Measurements from ENCODE around the gene CDKAL1. TPM values are rescaled to one million over a fixed set of nuclear protein-coding genes. Genes with fewer than 3 reads are reported as not detected.

Gene CDKAL1
- total and polyA plus RNA-seq, 2 of the 13 experiments (the other 11 are each of a cell fraction or from before 2014, with no cell fraction given), result 9.5 to 27.7 TPM

GRCh38 chr6:21001736-21002135, 467.5 kb downstream of the CDKAL1 start:
- no peak for FAIRE-seq
- BruUV-seq (replicated peaks), result no TSS peak

DNA sequence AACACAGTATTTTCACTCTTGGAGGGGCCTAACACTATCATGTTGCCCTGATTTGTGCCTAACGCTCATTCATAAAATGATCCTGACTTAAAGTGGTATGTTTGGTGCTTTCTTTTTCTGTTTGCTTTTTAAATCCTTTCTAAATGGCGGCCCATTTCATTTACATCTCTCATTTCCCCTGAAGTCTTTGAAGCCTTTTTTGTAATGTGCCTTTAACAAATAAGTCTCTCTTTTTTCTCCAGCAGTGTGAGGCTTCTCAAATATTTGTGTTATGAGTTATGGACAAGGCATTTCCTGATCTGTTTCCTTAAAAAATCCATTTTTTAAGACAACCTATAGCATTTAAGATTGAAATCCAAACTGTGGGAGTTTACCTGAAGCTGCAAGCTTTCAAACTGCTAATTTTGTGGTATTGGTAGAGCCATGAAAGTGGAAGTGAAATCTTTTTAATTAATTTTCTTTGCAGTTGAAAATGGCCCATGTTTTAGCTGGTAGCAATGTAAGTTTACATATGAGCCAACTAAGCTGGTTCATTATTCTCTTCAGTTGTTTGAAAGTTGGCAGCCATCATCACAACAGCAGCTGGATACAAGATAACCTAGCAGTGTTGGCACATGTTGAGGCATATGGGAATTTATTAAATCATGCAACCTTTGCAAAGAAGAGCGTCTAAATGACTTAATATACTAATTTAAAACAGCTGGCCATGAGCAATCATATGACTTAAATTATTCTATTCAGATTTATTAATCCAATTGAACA, 469.7 kb downstream of the CDKAL1 start:
- CTCF ChIA-PET (ENCODE audit: low intra/inter-chr PET ratio, low total read pairs), result interaction anchor here (1.1 kb wide), 1 partner anchor 127 kb away, joined by 3 read pairs; no protein-coding TSS in a partner anchor
- DNase-seq (ENCODE audit: low spot score), result peak; percentile 99
- intact Hi-C loops (cut with micrococcal nuclease; ENCODE audit: unreplicated experiment), result loop anchor here (5.0 kb wide), 2 partner anchors 127 to 378 kb away; no protein-coding TSS in a partner anchor
- TF ChIP-seq ZNF556 (CRISPR knock-in tag; IDR thresholded peaks at IDR 0.05; ENCODE audit: borderline replicate concordance) (no peak), ZNF747 (CRISPR knock-in tag; IDR thresholded peaks at IDR 0.05; ENCODE audit: borderline replicate concordance) (no peak), ZNF598 (CRISPR knock-in tag; IDR thresholded peaks at IDR 0.05; ENCODE audit: borderline replicate concordance) (no peak), NFE2 (CRISPR knock-in tag; IDR thresholded peaks at IDR 0.05) (no peak), ZNF777 (CRISPR knock-in tag; IDR thresholded peaks at IDR 0.05) (no peak), SIN3B (IDR thresholded peaks at IDR 0.05; ENCODE audit: low read length) (no peak), RNF2 (conservative IDR thresholded peaks at IDR 0.05; ENCODE audit: low read depth) (no peak), E2F5 (CRISPR knock-in tag; conservative IDR thresholded peaks at IDR 0.05) (no peak), MAX (IDR thresholded peaks at IDR 0.05) (peak; percentile 22; the same call in 1 of the 2 replicates), SALL2 (CRISPR knock-in tag; IDR thresholded peaks at IDR 0.05) (no peak), ZNF782 (CRISPR knock-in tag; IDR thresholded peaks at IDR 0.05; ENCODE audit: borderline replicate concordance) (no peak)
- TF ChIP-seq, protein P1, sequence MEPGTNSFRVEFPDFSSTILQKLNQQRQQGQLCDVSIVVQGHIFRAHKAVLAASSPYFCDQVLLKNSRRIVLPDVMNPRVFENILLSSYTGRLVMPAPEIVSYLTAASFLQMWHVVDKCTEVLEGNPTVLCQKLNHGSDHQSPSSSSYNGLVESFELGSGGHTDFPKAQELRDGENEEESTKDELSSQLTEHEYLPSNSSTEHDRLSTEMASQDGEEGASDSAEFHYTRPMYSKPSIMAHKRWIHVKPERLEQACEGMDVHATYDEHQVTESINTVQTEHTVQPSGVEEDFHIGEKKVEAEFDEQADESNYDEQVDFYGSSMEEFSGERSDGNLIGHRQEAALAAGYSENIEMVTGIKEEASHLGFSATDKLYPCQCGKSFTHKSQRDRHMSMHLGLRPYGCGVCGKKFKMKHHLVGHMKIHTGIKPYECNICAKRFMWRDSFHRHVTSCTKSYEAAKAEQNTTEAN (CRISPR knock-in tag; conservative IDR thresholded peaks at IDR 0.05), result no peak; the same call in 1 of the 2 replicates
- TF ChIP-seq, protein P2, sequence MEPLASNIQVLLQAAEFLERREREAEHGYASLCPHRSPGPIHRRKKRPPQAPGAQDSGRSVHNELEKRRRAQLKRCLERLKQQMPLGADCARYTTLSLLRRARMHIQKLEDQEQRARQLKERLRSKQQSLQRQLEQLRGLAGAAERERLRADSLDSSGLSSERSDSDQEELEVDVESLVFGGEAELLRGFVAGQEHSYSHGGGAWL (CRISPR knock-in tag; IDR thresholded peaks at IDR 0.05), result no peak

More at GRCh38 chr6:21001736-21002135, 467.5 kb downstream of the CDKAL1 start:
- Histone ChIP-seq H3K4me1 (ENCODE audit: insufficient read depth, low read length) (peaks cover 77% of the 10 kb centered on the region), H3K27me3 (ENCODE audit: control insufficient read depth in 1 of 2, insufficient read depth in 2 of 2, low read length in 2 of 2) (no peaks in the 10 kb centered on the region), H3K9me3 (ENCODE audit: low read length) (no peaks in the 10 kb centered on the region), H4K20me1 (ENCODE audit: insufficient read depth, low read length) (no peaks in the 10 kb centered on the region), H3K4me3 (replicated peaks in 1 of 3; ENCODE audit: insufficient read depth in 1 of 3, low read depth in 2 of 3, low read length in 3 of 3) (no peak overlapping the region), H3K9ac (ENCODE audit: insufficient read depth, low read depth, low read length) (no peak overlapping the region), H3K79me2 (ENCODE audit: insufficient read depth, low read length) (no peaks in the 10 kb centered on the region), H3K36me3 (replicated peaks in 1 of 2; ENCODE audit: control insufficient read depth in 1 of 2, insufficient read depth in 2 of 2, low read length in 2 of 2) (no peaks in the 10 kb centered on the region; a peak in 1 of 5 replicates), H2AFZ (ENCODE audit: low read length) (no peak overlapping the region), H3K4me2 (ENCODE audit: low read depth, low read length) (no peak overlapping the region), H3K27ac (ENCODE audit: extremely low read length, insufficient read depth, low read length) (no peak overlapping the region)
- ChIA-PET CTCF (ENCODE audit: low intra/inter-chr PET ratio, low total read pairs) (no interaction called here), POLR2A (interaction anchor here (0.8 kb wide), 1 partner anchor 8 kb away, joined by 3 read pairs; no protein-coding TSS in a partner anchor)
- TF ChIP-seq CEBPB (IDR thresholded peaks at IDR 0.05; ENCODE audit: borderline replicate concordance, low read depth, low read length), result peak; percentile 1; the same call in 1 of the 2 replicates
- no peak for TF ChIP-seq TCF7L2 (IDR thresholded peaks at IDR 0.05; ENCODE audit: low read depth, low read length)
- TF ChIP-seq ZNF382 (CRISPR knock-in tag; IDR thresholded peaks at IDR 0.05; ENCODE audit: borderline replicate concordance), result no peak
- in situ Hi-C loops (cut with HindIII; ENCODE audit: extremely low pct_ligation_motif_present, low pct_unique_long_range_greater_than_20kb), result no loop called here
- whole genome bisulfite sequencing (ENCODE audit: low lambda C conversion rate), result 92% methylated on average over 3 of the region's 3 CpGs
- DNase-seq (ENCODE audit: low spot score) (no peak), ATAC-seq (no peak)
- intact Hi-C loops (cut with micrococcal nuclease; ENCODE audit: unreplicated experiment), result loop anchor here (5.0 kb wide), 2 partner anchors 124 to 381 kb away; no protein-coding TSS in a partner anchor

More for the DNA sequence above, 469.7 kb downstream of the CDKAL1 start:
- H3K4me2 ChIP-seq (ENCODE audit: low read depth, low read length), result peak overlapping the region; percentile 1; the same call in 1 of the 2 replicates
- ATAC-seq (peak; percentile 96), FAIRE-seq (no peak)
- no peaks in the 10 kb centered on the region; a peak in 1 of 5 replicates for H3K36me3 ChIP-seq (replicated peaks in 1 of 2; ENCODE audit: control insufficient read depth in 1 of 2, insufficient read depth in 2 of 2, low read length in 2 of 2)
- no peak overlapping the region; a peak in 1 of 6 replicates for H3K4me3 ChIP-seq (replicated peaks in 1 of 3; ENCODE audit: insufficient read depth in 1 of 3, low read depth in 2 of 3, low read length in 3 of 3)
- H4K20me1 ChIP-seq (ENCODE audit: insufficient read depth, low read length), result no peaks in the 10 kb centered on the region
- no peaks in the 10 kb centered on the region for H3K9me3 ChIP-seq (ENCODE audit: low read length)
- no peak overlapping the region for H2AFZ ChIP-seq (ENCODE audit: low read length)
- peaks cover 63% of the 10 kb centered on the region for H3K4me1 ChIP-seq (ENCODE audit: insufficient read depth, low read length)
- in situ Hi-C loops (cut with HindIII; ENCODE audit: extremely low pct_ligation_motif_present, low pct_unique_long_range_greater_than_20kb), result no loop called here
- no peaks in the 10 kb centered on the region for H3K79me2 ChIP-seq (ENCODE audit: insufficient read depth, low read length)
- POLR2A ChIA-PET, result interaction anchor here (0.8 to 1.4 kb wide), 2 partner anchors 19 to 126 kb away, joined by 3 to 4 read pairs; no protein-coding TSS in a partner anchor
- H3K27me3 ChIP-seq (ENCODE audit: control insufficient read depth in 1 of 2, insufficient read depth in 2 of 2, low read length in 2 of 2), result no peaks in the 10 kb centered on the region
- BruUV-seq (replicated peaks), result no TSS peak
- H3K9ac ChIP-seq (ENCODE audit: insufficient read depth, low read depth, low read length), result peak overlapping the region; percentile 31
- 33% methylated on average over 3 of the region's 3 CpGs for WGBS (ENCODE audit: low lambda C conversion rate)
- H3K27ac ChIP-seq (ENCODE audit: extremely low read length, insufficient read depth, low read length), result peak overlapping the region; percentile 65
